Mucosa of gallbladder (tissue), 1 donor: ENCODE data around the gene ABCG8. TPM values are rescaled to one million over a fixed set of nuclear protein-coding genes. Genes with fewer than 3 reads are reported as not detected.

ENCODE experiments used
- DNase-seq: peaks from one replicate; pipeline ENCODE4 v3.0.0-alpha.2; 2020; ENCODE audit warnings: low spot score
- total RNA-seq: library from RNA; stranded (reverse); gene quantifications from one replicate; pipeline ENCODE4 v1.2.1, GENCODE V29; 2021
- donor health status: DM: no; HTN: no; CAD: no.

Gene ABCG8
- 2.6 TPM for total RNA-seq

DNA sequence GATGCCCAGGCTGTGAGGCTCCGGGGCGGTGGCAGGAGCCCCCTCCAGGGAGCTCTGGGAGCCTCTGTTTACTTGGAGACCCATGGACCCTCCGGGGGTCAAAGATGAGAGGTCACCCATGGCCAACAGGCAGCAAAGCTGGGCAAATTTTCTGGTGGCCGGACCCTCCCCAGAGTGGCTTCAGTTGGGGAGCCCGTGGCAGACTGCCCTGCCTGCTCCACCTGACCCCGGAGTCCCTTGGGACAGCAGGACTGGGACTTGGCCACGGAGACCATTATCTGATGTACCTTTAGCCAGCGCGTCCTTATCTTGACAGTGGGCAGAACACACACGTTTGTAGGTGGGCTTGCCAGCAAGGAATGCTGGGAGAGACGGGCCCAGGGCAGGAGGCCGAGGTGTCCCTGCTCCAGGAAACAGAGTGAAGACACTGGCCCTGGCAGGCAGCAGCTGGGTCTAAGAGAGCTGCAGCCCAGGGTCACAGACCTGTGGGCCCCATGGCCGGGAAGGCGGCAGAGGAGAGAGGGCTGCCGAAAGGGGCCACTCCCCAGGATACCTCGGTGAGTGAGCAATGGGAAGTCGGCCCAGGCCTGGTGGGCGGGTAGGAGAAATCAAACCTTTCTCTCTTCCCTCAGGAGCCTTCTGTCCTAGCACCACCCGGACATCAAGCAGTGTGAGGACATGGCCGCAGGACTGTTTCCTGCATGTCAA, at the start of gene ABCG8, which contains the start of gene ABCG5:
ABCG8 (plus strand) TSS at position 412 of the 708 bp plus-strand sequence; CDS start at position 495, 83 bp downstream.
ABCG5 (minus strand) TSS at position 280 of the 708 bp plus-strand sequence; CDS start at position 120, 160 bp downstream.
- peak; percentile 9 for DNase-seq

DNA sequence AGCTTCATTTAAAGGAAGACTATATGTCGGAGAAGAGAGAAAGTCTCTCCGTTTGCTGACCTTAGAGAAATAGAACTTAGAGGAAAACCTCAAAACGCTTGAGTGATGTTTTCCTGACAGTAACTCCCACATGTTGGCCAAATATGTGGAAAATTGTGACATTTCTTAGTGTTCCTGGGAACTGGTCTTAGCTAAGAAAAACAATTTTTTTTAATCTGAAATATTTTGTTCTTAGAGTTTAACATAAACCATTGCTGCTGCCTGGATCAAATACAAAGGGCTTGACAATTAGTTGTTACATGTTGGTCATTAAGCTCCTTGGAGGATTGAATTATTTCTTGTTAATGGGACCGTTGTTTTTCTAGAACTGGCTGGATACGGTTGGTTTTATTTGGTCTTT, 48.6 kb upstream of the ABCG8 start:
- DNase-seq: no peak

DNA sequence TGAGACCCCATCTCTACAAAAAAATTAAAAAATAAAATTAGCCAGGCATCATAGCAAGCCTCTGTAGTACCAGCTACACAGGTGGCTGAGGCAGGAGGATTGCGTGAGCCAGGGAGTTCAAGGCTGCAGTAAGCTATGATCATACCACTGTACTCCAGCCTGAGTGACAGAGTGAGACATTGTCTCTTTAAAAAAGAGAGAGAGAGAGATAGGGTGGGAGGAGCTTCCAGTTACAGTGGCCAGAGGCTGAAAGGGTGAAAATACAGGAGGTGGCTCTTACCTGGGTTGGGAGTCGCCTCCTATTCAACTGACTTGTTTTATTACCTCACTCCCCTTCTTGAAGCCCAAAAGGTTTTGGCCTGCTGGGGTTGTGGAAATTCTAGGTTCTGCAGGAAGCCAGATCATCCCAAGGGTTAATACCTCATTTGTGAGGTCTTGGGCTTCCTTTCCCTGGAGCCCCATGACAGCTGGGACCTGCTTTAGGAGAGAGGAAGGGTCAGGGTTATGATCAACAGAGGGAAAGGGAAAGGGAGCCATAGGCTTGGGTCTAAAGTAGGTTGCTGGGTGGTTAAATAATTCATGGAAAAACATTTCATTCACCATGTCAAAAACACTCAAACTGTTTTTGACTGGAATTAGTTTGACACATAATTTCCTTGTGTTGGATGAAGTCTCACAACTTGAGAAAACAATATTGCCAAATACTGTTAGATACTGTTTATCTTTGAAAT, 47.6 kb upstream of the ABCG8 start:
- no peak for DNase-seq

DNA sequence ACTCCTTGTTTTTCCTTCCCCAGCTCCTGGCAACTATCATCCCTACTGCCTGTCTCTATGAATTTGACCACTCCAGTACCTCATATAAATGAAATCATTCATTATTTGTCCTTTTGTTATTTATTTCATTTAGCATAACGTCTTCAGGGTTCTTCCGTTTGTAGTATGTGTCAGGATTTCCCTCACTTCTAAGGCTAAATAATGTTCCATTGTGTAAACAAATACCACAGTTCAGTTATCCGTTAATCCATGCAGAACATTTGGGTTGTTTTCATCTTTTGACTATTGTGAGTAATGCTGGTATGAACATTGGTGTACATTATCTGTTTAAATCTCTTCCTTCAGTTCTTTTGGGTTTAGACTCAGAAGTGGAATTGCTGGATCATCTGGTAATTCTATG, 46.1 kb upstream of the ABCG8 start:
- DNase-seq: no peak

DNA sequence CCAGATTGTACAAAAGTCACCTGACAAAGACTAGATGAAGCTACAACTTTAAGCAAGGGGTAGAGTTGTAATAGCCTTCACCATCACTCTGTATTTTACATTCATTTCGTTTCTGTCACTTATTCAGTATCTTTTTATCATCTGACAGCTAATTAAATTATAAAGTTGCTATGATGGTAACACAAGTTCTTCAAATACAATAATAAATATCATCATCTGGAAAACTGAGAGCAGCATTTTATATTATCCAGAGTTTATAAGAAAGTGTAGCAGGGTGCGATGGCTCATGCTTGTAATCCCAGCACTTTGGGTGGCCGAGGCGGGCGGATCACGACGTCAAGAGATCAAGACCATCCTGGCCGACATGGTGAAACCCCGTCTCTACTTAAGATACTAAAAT, 43.8 kb upstream of the ABCG8 start:
- DNase-seq: no peak

DNA sequence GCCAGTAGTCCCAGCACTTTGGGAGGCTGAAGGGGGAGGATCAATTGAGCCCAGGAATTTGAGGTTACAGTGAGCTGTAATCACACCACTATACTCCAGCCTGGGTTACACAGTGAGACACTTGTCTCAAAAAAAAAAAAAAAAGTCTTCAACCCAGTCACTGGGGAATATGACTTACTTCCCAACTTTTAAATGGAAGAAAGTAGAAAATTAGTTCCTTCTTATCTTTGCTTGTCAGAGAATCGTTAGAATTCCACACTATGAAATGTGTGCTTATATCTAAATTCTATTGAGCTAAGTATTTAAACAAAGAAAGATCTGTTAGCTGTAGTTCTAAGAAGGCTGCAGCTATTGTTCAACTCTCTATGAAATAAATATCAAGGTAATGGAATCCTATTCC, 42.6 kb upstream of the ABCG8 start:
- no peak for DNase-seq

DNA sequence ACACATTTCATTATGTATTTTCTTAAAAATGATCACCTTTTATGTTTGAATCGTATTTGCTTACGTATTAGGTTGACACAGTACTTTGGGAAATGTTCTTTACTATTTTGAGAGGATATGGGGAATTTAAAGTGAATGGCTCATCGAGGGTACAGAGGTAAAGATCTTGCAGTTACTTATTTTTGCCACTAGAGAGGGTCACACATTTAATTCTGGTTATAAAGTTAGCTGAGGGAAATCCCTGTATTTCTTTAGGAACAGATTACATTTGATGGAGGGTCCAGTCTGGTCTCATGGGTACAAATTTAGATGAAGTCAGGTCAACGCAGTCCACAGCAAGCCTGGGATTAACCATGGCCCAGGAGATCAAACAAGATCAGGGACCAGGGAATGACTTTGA, 40.5 kb upstream of the ABCG8 start:
- DNase-seq: no peak

DNA sequence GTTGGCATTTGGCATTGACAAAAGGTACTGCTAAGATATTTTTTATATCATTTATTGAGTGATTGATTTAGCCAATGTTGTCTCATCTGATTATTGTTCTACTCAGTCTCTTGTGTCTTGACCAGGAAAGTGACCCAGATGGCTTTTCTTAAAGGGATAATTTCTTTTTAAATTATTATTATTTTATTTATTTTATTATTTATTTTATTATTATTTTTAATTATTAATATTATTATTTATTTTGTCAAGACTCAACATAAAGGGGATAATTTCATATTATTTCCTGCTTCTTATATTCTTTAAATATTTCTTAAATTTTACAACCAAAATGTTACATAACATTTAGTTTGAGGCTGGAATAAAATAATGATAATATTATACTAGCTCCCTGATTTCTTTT, 37.9 kb upstream of the ABCG8 start:
- DNase-seq: no peak

DNA sequence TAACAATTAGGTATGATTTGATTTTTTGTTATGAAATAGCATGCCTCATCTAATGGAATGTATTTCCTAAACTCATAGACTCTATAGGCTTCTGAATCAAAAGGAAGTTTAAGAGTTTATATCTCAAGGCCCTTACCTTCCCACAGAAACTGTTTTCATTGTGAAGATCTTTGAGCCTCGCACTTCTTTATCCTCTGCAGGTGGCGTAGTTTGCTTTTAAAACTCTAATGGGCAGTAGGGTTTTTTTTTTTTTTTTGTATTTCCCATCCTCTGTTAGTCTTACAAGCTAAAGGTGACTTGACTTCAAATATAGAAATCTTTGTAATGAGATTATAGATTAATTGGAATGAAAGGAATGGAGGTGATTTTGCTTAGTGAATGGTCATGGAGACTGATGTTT, 36.6 kb upstream of the ABCG8 start:
- no peak for DNase-seq

DNA sequence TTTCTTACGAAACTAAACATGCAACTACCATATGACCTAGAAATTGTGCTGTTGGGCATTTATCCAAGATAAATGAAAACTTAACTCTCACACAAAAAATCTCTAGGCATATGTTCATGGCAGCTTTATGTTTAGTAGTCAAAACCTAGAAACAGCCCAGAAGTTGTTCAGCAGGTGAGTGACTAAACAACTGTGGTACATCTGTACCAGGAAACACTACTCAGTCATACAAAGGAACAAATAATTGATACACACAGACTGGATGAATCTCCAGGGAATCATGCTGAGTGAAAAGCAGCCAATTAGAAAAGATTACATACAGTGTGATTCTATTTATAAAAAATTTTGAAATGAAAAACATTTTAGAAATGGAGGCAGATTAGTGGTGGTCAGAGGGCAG, 35.7 kb upstream of the ABCG8 start:
- no peak for DNase-seq

DNA sequence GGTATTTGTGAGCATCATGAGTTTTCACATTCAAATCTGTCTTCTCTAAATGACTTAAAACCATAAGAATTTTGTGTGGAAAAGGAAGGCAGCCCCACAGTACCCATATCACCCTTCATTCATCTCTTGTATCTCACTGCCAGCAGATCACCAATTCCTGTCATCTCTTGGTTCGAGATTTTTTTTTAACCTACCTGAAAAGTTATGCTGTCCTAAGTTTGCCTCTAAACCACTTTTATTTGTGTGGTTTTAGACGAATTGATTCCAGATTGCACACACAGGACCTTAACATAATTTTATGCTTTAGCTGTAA, 32.1 kb upstream of the ABCG8 start:
- DNase-seq: no peak

DNA sequence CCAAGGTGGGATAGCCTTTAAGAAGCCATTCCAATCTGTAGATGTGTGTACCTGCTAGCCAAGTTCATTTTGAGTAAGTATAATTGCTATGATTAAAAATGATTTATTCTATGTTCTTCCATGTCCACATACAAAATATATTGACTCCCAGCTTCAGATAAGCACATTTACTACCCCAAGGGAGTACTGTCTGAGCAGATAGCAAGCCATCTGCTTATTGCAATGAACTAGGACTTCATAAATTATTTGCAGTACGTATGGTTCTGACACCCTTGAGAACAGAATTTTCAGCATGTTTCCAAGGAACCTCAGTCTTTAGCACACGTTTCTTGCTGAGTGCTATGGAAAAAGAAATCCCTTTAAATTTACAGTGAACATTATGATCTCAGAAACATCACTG, 28.3 kb upstream of the ABCG8 start:
- DNase-seq: no peak

DNA sequence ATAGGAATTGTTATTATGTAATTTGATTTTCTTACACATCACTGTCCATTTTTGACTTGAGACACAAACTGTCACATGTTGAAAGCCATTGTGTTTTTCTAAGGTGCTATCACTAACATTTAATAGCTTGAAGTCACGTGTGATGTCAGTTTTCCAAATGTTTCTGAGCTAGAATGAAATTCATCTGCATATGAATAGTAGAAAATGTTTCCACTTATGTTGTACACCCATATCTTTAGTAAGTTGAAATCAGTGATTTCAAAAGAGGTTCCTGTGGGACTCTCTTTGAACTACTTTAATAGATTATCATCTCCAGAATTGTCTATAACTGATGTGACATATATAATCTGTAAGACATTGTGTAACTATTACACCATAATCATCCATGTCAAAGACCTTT, 27.9 kb upstream of the ABCG8 start:
- DNase-seq: no peak

DNA sequence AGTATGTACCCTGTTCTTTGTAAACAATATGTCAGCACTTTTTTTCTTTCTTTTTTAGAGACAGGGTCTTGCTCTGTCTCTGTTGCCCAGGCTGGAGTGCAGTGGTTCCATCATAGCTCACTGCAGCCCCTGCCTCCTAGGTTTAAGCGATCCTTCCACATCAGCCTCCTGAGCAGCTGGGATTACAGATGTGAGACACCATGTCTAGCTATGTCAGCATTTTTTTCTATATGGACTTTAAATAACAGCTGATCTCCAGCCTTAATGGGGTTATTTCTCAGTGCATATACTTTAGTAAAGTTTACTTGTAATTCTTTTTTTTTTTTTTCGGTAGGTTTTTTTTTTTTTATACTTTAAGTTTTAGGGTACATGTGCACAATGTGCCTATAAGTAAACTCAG, 26.8 kb upstream of the ABCG8 start:
- no peak for DNase-seq

DNA sequence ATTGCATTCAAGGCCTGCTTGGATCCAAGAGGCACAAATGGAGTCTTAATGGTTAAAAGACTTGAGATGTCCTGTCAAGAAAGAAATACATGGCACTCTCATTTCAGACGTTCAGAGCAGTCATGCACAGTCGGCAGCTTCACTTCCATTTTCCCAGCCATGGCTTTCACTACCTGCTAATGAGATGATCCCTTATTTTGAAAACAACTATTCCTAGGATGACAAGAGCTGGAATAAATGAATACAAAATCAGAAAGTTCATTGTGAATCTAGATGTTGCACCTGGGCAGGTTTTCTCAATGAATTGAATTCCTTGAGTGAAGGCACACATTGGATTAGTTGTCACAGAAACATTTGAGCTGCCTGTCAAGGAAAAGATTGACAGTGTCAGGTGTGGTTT, 25.8 kb upstream of the ABCG8 start:
- DNase-seq: no peak

DNA sequence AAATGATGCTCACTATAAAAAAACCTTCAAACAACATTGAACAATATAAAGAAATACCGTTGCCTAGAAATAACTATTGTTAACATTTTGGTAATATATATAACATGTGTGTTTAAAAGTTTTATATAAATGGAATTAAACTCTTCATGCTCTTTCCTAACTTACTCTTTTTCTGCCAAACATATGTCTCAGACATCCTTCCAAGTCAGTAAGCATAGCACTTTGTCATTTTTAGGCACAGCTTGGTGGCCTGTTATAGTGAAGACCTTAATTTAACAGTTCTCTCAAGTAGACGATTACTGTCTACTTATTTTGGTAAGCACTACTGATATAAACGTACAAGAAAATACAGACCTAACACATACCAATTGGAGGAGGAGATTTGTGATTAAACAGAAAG, 24.1 kb upstream of the ABCG8 start:
- DNase-seq: no peak

DNA sequence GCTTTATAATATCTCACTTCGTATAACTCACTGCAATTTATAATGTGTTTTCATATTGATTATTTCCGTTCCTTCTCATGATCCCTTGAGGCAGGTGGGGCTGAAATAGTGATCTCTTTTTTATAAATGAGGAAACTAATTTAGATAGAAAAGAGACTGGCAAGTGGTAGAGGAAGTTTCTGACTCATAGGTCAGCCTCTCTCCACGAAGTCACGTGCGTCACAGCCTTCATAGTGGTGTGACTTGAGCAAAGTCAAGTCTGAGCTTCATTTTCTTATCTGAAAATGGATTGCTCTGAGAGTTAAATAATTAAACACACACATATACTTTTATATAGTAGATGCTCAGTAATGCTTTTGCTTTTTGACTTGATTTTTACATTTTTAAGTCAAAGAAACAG, 20.0 kb upstream of the ABCG8 start:
- DNase-seq: peak; percentile 88

DNA sequence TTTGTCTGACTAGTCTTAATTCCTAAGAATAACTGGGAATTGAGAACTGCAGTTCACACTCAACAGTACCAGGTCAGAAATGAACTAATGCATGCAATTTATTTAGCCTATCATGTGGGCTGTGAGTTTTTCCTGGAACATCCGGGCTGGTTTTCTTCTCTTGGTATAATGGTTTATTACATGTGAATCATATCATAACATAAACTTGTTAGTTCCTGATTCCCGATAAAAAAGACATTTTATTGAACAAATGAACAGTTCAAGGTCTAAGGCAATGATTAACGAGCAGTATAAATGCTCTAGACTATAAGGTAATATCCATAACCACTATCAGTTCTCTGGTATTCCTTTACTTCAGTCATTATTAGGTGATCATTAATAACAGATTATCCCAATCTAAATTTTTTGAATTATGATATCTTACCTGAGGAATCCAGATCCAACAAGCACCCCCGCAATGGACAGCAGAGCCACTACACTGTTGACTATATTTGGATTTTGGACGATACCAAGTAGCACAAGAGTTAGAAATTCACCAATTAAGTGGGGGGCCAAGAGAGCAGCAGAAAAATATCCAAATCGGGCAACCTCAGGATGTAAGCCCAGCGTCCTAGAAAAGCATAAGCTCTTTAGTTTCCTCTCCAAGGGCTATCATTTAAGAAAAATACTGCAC, 19.1 kb upstream of the ABCG8 start:
- DNase-seq: no peak

DNA sequence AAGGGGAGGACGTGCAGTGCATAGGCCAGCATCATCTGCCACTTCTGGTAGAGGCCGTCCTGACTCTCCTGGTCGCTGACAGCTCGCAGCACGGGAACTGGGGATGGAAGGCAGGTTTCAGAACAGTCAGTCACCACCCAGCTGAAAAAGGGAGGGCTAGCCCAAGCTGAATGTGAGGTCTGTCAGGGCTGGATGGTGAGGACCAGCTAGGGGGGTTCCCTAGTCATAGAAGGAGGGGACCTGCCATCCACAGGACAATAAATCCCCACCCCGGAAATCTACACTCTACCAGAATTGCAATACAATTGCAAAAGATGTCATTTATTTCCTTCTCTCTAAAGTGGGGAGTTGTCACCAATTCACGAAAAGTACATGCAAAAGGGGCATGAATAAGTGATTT, 15.9 kb upstream of the ABCG8 start:
- no peak for DNase-seq

DNA sequence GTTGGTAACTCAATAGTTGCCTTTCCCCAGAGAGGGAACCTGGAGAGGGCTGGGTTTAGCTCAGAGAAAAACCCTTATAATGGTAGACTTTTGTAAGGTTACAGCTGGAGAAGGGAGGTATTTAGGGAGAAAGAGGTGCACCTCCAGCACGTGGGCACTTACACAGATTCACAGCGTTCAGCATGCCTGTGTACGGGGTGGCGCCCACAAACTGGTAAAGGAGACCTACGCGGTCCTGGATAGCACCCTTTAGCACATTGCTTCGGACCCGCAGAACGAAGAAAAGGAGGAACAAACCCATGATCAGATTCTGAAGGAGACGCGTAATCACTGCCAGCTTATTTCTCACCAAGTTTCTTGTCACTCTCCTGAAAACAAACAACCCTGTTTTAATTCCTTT, 15.0 kb upstream of the ABCG8 start:
- no peak for DNase-seq

DNA sequence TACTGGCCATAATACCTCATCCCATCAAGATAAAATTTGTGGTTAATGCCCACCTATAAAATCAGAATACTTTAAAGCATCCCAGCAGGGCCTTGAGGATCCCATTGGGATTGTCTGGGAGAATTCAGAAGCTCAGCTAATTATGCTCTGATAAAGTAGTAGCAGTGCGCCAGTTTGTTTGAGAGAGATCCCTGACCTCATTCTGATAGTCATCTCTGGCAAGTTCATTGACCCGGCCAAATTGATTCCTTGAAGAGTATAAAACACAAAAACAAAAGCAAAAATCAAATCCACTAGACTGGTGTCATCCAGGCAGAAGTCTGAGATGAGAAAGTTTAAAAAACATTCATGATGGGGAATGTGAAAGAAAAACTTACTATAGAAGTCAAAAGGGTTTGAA, 14.3 kb upstream of the ABCG8 start:
- DNase-seq: no peak

DNA sequence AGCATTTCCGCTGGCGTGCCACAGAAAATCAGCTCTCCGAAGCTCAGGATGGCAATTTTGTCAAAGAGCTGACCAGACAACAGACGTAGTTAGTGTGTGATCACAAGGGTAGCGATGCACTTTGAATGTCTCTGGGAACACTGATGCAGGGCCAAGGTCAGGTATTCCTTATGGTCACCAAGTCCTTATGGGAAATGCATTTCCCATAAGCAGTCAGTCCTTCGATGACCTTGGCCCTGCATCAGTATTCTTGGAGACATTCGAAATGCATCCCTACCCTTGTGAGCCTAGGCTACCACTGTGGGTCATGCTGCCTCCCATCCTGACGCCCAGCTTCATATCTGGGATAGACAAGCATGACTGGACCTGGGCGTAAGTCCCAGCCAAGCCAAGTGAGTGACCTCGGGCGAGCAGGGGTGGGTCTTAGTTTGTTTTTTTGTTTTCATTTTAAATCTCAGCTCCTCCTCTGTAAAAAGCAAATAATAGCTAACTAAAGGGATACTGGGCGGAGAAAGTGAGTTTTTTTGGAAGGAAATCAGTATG, 13.7 kb upstream of the ABCG8 start:
- no peak for DNase-seq

DNA sequence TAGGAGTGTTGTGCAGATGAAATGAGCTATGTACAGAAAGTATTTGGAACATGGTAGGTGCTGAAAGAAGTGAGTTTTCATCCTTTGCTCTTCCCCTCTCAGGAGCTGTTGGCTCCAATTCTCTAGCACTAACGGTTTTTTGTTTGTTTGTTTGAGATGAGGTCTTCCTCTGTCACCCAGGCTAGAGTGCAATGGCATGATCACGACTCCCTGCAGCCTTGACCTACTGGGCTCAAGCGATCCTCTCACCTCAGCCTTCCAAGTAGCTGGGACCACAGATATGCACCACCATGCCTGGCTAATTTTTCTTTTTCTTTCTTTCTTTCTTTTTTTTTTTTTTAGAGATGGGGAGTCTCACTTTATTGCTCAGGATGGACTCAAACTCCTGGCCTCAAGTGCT, 12.9 kb upstream of the ABCG8 start:
- no peak for DNase-seq
